HEK293T (cell line): ENCODE measurements around the gene POLE4.

Source experiments
- CTCF ChIA-PET: fragments of 350-600 bp; formaldehyde crosslinking; extraction: SDS; loops from one replicate; lab custom pipeline; 2021; ENCODE audit warnings: antibody characterized with exemption, inconsistent platforms; lab: Yijun Ruan, JAX
- POLR2A ChIA-PET: fragments of 350-600 bp; formaldehyde crosslinking; extraction: SDS; loops from one replicate; lab custom pipeline; 2020; ENCODE audit warnings: antibody characterized with exemption, inconsistent platforms; lab: Yijun Ruan, JAX
- DNase-seq: peaks from one replicate; pipeline ENCODE4 v3.0.0; 2012; ENCODE audit warnings: mixed read lengths; ENCODE audit errors: extremely low spot score
- ARNT ChIP-seq: fragments of 450-650 bp; IDR thresholded peaks from 2 replicates; pipeline ENCODE4 v1.6.1; 2017; ENCODE audit warnings: mild to moderate bottlenecking
- BHLHE40 ChIP-seq: fragments of 450-650 bp; IDR thresholded peaks from 2 replicates; pipeline ENCODE4 v1.6.1; 2016; ENCODE audit warnings: mild to moderate bottlenecking, moderate library complexity, borderline replicate concordance
- CTBP1 ChIP-seq: fragments of 450-650 bp; IDR thresholded peaks from 2 replicates; pipeline ENCODE4 v1.6.1; 2016; ENCODE audit warnings: borderline replicate concordance
- ELF4 ChIP-seq: fragments of 450-650 bp; IDR thresholded peaks from 2 replicates; pipeline ENCODE4 v1.6.1; 2017; ENCODE audit warnings: antibody characterized with exemption
- FOXA1 ChIP-seq: fragments of 450-650 bp; IDR thresholded peaks from 2 replicates; pipeline ENCODE4 v1.6.1; 2016; ENCODE audit warnings: mild to moderate bottlenecking
- FOXK2 ChIP-seq: fragments of 450-650 bp; IDR thresholded peaks from 2 replicates; pipeline ENCODE4 v1.6.1; 2016; ENCODE audit warnings: mild to moderate bottlenecking
- FOXM1 ChIP-seq: fragments of 450-650 bp; IDR thresholded peaks from 2 replicates; pipeline ENCODE4 v1.6.1; 2017; ENCODE audit warnings: mild to moderate bottlenecking, borderline replicate concordance
- HDGF ChIP-seq: fragments of 450-650 bp; IDR thresholded peaks from 2 replicates; pipeline ENCODE4 v1.6.1; 2017; ENCODE audit warnings: antibody characterized with exemption, borderline replicate concordance
- L3MBTL2 ChIP-seq: fragments of 450-650 bp; conservative IDR thresholded peaks from 2 replicates; pipeline ENCODE4 v1.6.1; 2016; ENCODE audit warnings: mild to moderate bottlenecking
- LEF1 ChIP-seq: fragments of 450-650 bp; IDR thresholded peaks from 2 replicates; pipeline ENCODE4 v1.6.1; 2017; ENCODE audit warnings: mild to moderate bottlenecking, borderline replicate concordance
- NFRKB ChIP-seq: fragments of 450-650 bp; IDR thresholded peaks from 2 replicates; pipeline ENCODE4 v1.6.1; 2016; ENCODE audit warnings: mild to moderate bottlenecking, moderate library complexity
- PKNOX1 ChIP-seq: fragments of 450-650 bp; IDR thresholded peaks from 2 replicates; pipeline ENCODE4 v1.6.1; 2016
- SP1 ChIP-seq: fragments of 450-650 bp; IDR thresholded peaks from 2 replicates; pipeline ENCODE4 v1.6.1; 2017
- SUZ12 ChIP-seq: fragments of 450-650 bp; IDR thresholded peaks from 2 replicates; pipeline ENCODE4 v1.6.1; 2016; ENCODE audit warnings: mild to moderate bottlenecking
- TARDBP ChIP-seq: fragments of 450-650 bp; IDR thresholded peaks from 2 replicates; pipeline ENCODE4 v1.6.1; 2016
- ZNF384 ChIP-seq: fragments of 450-650 bp; IDR thresholded peaks from 2 replicates; pipeline ENCODE4 v1.6.1; 2016

Gene POLE4

DNA sequence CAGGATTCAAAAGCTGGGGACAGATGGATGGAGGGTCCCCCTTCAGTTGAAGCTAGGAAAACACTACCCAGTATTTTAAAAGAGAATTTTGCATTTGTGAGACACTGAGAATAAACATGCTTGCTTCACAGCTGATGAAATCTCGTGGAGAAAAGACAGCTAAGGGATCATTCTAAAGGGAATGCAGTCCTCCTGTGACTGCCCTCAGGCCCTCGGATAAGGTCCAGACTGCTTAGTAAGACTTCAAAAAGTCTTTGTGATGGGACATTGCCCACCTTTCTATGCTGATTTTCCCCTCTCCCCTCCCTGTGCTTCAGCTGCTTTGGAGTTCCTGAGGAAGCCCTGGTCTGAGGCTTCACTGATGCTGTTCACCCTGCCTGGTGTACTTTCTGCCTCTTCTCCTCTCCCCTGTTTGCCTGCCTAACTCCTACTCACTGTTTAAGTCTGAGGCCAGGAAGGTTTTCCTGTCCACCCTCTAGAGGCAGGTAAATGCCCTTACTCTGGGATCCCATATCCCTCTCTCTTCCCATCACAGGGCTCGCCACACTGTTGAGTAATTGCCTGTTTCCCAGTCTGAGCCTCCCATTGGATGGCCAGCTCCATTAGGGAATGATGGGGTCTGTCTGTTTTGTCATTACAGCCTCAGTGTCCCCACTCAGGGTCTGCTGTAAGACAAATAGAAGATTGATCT lies 26.6 kb downstream of the POLE4 start:
- POLR2A ChIA-PET, result no interaction called here
- TF ChIP-seq TARDBP (no peak), NFRKB (no peak), FOXK2 (no peak), PKNOX1 (no peak), BHLHE40 (no peak), FOXA1 (no peak), SUZ12 (no peak), CTBP1 (no peak), ZNF384 (no peak), L3MBTL2 (no peak), LEF1 (no peak), ARNT (no peak), SP1 (no peak), FOXM1 (no peak), ELF4 (no peak), HDGF (no peak)
- no peak for DNase-seq
- CTCF ChIA-PET, result interaction anchor here (0.6 kb wide), 1 partner anchor 16 kb away, joined by 3 read pairs; no protein-coding TSS in a partner anchor

DNA sequence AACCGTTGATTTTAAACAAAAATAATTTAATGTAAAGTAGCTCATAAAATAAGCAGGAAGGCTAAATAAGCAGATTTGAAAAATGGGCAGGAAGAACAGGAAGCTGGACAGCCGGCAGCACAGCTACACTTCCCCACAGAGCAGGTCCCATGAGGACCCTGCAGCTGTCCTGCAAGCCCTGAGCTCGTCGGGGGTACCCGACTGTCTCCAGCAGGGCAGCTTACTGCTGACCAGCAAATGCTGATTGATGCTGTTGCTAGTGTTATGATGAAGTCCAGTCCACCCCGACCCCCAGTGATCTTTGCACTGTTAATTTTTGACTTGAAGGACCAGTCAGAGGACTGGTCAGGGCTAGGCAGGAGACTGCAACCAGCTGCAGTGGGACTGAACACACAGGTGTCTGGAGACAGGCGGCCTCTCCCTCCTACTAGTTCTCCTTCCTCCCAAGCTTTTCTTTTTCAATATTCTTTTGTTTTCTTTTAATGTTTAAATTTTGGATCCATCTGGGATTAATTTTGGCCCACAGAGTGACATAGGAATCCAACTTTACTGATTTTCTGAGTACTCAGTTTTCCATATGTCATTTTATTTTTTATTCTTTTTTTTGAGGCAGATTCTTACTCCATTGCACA lies 27.7 kb downstream of the POLE4 start:
- POLR2A ChIA-PET, result no interaction called here
- TF ChIP-seq SP1, result no peak
- no peak for TF ChIP-seq L3MBTL2
- TF ChIP-seq NFRKB, result no peak
- no peak for TF ChIP-seq FOXM1
- TF ChIP-seq PKNOX1, result no peak
- TF ChIP-seq TARDBP, result no peak
- no peak for TF ChIP-seq ZNF384
- TF ChIP-seq LEF1, result no peak
- no peak for TF ChIP-seq CTBP1
- TF ChIP-seq FOXK2, result no peak
- CTCF ChIA-PET, result interaction anchor here (0.6 kb wide), 1 partner anchor 15 kb away, joined by 3 read pairs; no protein-coding TSS in a partner anchor
- no peak for DNase-seq

GRCh38 chr2:74991977-74992376 lies 33.5 kb downstream of the POLE4 start:
- no peak for TF ChIP-seq ELF4
- TF ChIP-seq TARDBP, result no peak
- no peak for TF ChIP-seq ARNT
- no peak for TF ChIP-seq FOXA1
- TF ChIP-seq BHLHE40, result no peak
- no peak for TF ChIP-seq SUZ12
- POLR2A ChIA-PET, result no interaction called here

GRCh38 chr2:74999468-74999867 lies 41.0 kb downstream of the POLE4 start:
- TF ChIP-seq PKNOX1 (no peak), NFRKB (no peak), L3MBTL2 (no peak), HDGF (no peak), CTBP1 (no peak), ELF4 (no peak), BHLHE40 (no peak), SUZ12 (no peak), SP1 (no peak), ZNF384 (no peak), FOXK2 (no peak), ARNT (no peak), FOXM1 (no peak), LEF1 (no peak)
- CTCF ChIA-PET, result no interaction called here
- no peak for DNase-seq
- POLR2A ChIA-PET, result no interaction called here

More at GRCh38 chr2:74991977-74992376, 33.5 kb downstream of the POLE4 start:
- DNase-seq, result no peak
- CTCF ChIA-PET, result no interaction called here

- TF ChIP-seq FOXK2 (no peak), ZNF384 (no peak), ARNT (no peak), LEF1 (no peak), CTBP1 (no peak), PKNOX1 (no peak), SP1 (no peak), NFRKB (no peak)
- DNase-seq, result no peak
- CTCF ChIA-PET, result no interaction called here
- POLR2A ChIA-PET, result no interaction called here
These were observed 43.6 kb downstream of the POLE4 start for GRCh38 chr2:75002007-75002406.
